RWPE2 (cell line): Measurements from ENCODE around the gene CKMT1A.
"Not testable (repeated sequence)": the region's sequence is repeated elsewhere in the genome, so short reads cannot be mapped to it uniquely, and the experiment has no call there.

Source experiments
- ATAC-seq: fragments of 200-7000 bp; cut with Tn5 transposase; 3 replicates; pipeline ENCODE4 v1.9.1; 2021; ENCODE audit warnings: low read depth
- DNase-seq: peaks from one replicate; pipeline ENCODE4 v3.0.0-alpha.2; 2020; ENCODE audit warnings: low spot score
- H3K27ac ChIP-seq: fragments of 450-650 bp; 2 replicates; pipeline ENCODE4 v1.5.1; 2017; ENCODE audit warnings: mild to moderate bottlenecking; ENCODE audit not compliant: poor library complexity, severe bottlenecking
- H3K27me3 ChIP-seq: fragments of 250-450 bp; sonication (Bioruptor Pico); 2 replicates; pipeline ENCODE4 v1.5.1; 2021; ENCODE audit warnings: mild to moderate bottlenecking, moderate library complexity; ENCODE audit not compliant: insufficient read depth, poor library complexity, severe bottlenecking
- H3K36me3 ChIP-seq: fragments of 250-450 bp; sonication (Bioruptor Pico); 2 replicates; pipeline ENCODE4 v1.5.1; 2020; ENCODE audit warnings: low read depth, mild to moderate bottlenecking, moderate library complexity
- H3K4me1 ChIP-seq: fragments of 250-450 bp; sonication (Bioruptor Pico); 2 replicates; pipeline ENCODE4 v1.5.1; 2021; ENCODE audit warnings: mild to moderate bottlenecking, moderate library complexity; ENCODE audit not compliant: insufficient read depth, poor library complexity, severe bottlenecking
- H3K4me3 ChIP-seq: fragments of 250-450 bp; sonication (Bioruptor Pico); 2 replicates; pipeline ENCODE4 v1.5.1; 2021; ENCODE audit warnings: mild to moderate bottlenecking, moderate library complexity; ENCODE audit not compliant: severe bottlenecking
- H3K9me3 ChIP-seq: fragments of 250-450 bp; sonication (Bioruptor Pico); 2 replicates; pipeline ENCODE4 v1.5.1; 2021; ENCODE audit warnings: mild to moderate bottlenecking, moderate library complexity; ENCODE audit not compliant: severe bottlenecking
- TF ChIP-seq, protein P1 (sequence below): fragments of 450-650 bp; IDR thresholded peaks from one replicate; pipeline ENCODE4 v1.5.1; 2017; ENCODE audit warnings: mild to moderate bottlenecking, moderate library complexity; ENCODE audit not compliant: poor library complexity, severe bottlenecking

Gene CKMT1A

DNA sequence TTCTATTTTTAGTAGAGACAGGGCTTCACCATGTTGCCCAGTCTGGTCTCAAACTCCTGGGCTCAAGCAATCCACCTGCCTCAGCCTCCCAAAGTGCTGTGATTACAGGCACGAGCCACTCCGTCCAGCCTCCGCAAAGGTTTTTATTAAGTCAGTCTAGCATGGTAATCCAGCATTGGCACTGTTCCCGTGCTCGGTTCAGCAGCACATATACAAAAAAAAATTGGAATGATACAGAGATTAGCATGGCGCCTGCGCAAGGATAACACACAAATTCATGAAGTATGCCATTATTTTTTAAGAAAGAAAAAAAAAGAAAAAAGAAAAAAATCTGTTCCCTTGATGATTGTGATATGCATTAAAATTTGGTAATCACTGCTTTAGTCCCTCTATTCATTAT lies 8.5 kb downstream of the CKMT1A start:
- Histone ChIP-seq H3K4me1 (no peaks in the 10 kb centered on the region), H3K36me3 (peaks cover 12% of the 10 kb centered on the region; the same call in 1 of the 2 replicates), H3K9me3 (no peaks in the 10 kb centered on the region), H3K27me3 (no peaks in the 10 kb centered on the region), H3K4me3 (no peak overlapping the region), H3K27ac (no peak overlapping the region)
- no peak for ATAC-seq
- TF ChIP-seq, protein P1, sequence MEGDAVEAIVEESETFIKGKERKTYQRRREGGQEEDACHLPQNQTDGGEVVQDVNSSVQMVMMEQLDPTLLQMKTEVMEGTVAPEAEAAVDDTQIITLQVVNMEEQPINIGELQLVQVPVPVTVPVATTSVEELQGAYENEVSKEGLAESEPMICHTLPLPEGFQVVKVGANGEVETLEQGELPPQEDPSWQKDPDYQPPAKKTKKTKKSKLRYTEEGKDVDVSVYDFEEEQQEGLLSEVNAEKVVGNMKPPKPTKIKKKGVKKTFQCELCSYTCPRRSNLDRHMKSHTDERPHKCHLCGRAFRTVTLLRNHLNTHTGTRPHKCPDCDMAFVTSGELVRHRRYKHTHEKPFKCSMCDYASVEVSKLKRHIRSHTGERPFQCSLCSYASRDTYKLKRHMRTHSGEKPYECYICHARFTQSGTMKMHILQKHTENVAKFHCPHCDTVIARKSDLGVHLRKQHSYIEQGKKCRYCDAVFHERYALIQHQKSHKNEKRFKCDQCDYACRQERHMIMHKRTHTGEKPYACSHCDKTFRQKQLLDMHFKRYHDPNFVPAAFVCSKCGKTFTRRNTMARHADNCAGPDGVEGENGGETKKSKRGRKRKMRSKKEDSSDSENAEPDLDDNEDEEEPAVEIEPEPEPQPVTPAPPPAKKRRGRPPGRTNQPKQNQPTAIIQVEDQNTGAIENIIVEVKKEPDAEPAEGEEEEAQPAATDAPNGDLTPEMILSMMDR, result no peak
- no peak for DNase-seq

DNA sequence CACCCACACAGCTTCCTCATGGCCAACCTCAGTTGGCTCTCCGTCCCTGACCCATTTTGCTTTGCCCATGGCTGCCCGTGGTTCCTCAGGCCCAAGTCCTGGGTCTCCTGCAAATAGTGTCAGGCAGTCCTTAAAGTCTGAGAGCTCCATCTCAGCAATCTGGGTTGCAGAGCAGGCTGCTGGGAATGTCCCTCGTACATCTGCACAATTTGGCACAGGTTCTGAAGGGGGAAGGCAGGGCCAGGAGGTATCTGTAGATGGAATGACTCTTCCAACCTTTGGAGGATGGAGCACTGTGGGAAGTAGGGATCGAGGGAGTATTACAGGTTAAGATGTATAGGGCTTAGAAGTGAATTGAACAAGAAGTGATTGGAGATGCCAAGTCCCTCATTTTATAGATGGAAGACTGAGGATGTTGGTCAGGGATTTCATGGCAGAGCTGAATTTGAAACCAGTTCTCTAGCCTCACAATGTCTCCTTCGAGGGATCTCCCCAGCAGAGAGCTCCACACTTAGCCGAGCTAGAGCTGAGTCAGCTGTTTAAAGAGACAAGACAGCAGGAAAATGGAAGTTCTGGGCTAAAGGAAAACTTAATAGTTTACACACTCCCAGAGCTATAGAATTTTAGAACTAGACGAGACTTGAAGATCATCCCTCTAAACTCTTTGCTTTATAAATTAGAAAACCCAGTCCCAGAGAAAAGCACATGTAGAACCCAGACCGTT lies 9.2 kb downstream of the CKMT1A start:
- ATAC-seq (peak; percentile 8; the same call in 1 of the 3 replicates), DNase-seq (no peak)
- TF ChIP-seq, protein P1, result no peak
- Histone ChIP-seq H3K36me3 (peaks cover 5% of the 10 kb centered on the region; the same call in 1 of the 2 replicates), H3K4me3 (no peak overlapping the region), H3K4me1 (no peaks in the 10 kb centered on the region), H3K27ac (no peak overlapping the region), H3K9me3 (no peaks in the 10 kb centered on the region), H3K27me3 (no peaks in the 10 kb centered on the region)

DNA sequence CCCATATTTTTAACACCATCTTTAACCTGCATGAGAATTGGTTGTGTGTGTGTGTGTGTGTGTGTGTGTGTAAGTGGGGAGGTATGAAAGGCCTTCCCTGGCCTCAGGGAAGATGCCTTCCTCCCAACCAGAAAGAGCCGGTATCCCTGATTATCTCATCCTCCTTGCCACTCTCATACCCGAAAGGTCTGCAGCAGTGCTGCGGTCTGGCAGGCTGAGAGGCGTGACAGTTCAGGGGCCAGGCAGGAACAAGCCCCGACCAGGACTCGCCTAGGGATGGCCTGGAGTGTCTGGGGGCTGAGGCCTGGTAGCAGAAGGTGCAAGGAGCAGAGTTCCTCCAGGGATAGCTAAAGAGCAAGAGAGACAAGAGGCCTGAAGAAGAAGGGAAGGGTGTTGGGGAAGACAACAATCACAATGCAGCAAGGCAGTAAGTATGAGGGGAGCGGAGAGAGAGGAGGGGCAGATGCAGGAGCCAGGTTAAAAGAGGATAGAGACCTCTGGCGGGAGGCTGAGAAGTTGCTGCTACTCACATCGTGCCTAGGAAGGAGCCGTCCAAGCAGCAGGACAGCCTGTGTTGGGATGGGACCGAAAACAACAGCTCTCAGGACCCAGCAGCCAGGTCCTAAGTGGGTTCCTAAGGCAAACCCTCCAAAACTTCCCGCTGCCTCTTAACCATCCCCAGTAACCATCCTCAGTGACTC lies 16.9 kb downstream of the CKMT1A start:
- H3K36me3 ChIP-seq, H3K4me3 ChIP-seq, H3K9me3 ChIP-seq, DNase-seq, H3K4me1 ChIP-seq, H3K27me3 ChIP-seq, H3K27ac ChIP-seq: not testable (repeated sequence)
- peak; percentile 41 for ATAC-seq

DNA sequence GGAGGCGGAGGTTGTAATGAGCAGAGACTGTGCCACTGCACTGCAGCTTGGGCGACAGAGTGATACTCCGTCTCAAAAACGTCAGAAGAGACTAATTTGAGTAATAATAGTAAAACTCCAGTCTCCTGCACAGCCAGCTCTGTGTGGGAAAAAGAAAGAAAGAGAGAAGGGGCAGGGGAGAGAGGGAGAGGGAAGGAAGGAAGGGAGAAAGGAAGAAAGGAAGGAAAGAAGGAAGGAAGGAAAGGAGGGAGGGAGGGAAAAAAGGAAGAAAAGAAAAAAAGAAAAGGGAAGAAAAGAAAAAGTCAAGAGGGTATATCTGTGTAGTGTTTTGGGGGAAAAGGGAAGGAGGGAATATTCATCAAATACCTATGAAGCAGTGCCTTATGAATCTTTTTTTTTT lies 29.5 kb downstream of the CKMT1A start:
- H3K27me3 ChIP-seq, result no peaks in the 10 kb centered on the region
- H3K27ac ChIP-seq, result no peak overlapping the region
- H3K9me3 ChIP-seq, result no peaks in the 10 kb centered on the region
- H3K4me1 ChIP-seq, result no peaks in the 10 kb centered on the region
- DNase-seq (no peak), ATAC-seq (no peak)
- H3K4me3 ChIP-seq, result no peak overlapping the region
- no peaks in the 10 kb centered on the region for H3K36me3 ChIP-seq
- TF ChIP-seq, protein P1, result no peak

DNA sequence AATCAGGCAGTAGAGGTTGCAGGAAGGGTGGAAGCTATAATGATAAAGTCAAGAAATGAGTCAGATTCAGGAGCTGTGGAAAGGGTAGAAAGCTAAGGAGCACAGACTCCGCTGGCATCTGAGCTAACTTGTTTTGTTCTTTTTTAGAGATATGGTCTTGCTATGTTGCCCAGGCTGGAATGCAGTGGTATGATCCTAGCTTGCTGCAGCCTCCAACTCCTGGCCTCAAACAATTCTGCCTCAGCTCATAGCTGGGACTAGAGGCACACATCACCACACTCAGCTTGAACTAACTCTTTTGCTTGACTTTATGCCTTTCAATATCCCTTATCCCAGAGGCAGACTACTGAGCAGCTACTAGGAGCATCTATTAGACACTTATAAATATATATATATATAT lies 32.6 kb downstream of the CKMT1A start:
- ATAC-seq, H3K4me3 ChIP-seq, DNase-seq, H3K36me3 ChIP-seq, H3K9me3 ChIP-seq, H3K4me1 ChIP-seq, H3K27ac ChIP-seq, H3K27me3 ChIP-seq: not testable (repeated sequence)

DNA sequence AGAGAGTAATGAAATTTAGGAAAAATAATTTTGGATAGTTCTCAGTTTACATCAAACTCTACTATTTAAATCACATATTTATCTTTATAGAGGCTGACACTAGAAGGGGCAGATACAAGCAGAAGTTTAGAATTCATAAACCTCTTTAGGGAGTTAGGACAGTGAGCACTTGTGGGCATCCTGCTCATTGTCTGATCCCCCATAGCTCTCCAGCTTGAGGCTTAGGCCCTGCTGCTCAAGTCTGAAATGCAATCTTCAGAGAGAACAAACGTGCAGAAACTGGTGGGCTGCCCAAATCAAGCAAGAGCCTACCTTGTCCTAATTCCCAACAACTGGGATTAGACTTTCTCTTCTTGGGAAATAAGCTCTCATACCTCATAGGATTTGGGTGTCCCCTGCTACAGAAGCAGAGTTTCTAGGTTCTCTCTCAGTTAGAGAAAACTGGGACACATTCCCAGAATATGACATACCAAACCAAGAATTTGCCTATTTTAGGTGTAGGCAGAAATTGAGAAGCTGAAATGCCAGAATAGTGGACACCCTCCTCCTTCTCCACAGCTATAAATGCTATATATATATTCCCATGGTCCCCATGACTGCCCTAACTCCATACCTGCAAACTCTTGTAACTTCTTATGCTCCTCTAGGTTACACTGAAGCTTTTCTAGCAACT lies 34.5 kb downstream of the CKMT1A start:
- DNase-seq, H3K9me3 ChIP-seq, H3K36me3 ChIP-seq, H3K4me1 ChIP-seq, H3K4me3 ChIP-seq, H3K27ac ChIP-seq, H3K27me3 ChIP-seq: not testable (repeated sequence)
- peak; percentile 18; the same call in 1 of the 3 replicates for ATAC-seq
